Measurements from ENCODE around the gene AQP3.

The AQP3 gene

DNA sequence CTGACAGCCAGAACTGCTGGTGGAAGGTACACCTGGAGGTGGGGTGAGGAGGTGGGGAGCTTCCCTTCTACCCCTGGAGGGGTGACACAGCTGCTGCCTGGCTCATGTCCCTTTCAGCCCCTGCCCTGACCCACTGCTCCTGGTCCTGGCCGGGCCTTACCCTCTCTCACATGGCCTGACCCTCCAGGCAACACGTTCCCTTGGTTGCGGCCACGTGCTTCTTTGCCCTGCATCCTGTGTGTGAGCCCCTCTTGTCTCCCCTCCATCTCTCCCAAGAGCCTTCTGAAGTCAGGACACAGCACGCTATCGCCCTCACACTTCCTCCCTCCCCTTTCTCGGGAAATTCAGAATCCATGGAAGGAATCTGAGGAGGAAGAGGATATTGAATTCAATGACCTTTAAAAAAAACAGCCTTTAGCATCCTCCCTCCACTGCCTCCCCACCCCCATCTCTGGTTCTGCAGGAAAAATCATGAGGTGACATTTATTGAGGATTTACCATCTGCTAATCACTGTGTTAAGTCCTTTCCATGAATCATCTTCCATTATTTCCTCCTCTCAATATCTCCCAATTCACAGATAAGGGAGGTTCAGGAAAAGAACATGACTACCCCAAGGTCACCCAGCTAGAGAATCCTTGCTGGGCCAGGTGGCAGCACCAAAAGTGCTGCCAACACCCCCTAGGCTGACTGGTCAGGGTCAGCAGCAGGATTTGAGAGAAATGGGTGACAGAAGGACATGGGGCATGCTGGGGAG, 8.3 kb downstream of the AQP3 start:
- TF ChIP-seq, protein P1, sequence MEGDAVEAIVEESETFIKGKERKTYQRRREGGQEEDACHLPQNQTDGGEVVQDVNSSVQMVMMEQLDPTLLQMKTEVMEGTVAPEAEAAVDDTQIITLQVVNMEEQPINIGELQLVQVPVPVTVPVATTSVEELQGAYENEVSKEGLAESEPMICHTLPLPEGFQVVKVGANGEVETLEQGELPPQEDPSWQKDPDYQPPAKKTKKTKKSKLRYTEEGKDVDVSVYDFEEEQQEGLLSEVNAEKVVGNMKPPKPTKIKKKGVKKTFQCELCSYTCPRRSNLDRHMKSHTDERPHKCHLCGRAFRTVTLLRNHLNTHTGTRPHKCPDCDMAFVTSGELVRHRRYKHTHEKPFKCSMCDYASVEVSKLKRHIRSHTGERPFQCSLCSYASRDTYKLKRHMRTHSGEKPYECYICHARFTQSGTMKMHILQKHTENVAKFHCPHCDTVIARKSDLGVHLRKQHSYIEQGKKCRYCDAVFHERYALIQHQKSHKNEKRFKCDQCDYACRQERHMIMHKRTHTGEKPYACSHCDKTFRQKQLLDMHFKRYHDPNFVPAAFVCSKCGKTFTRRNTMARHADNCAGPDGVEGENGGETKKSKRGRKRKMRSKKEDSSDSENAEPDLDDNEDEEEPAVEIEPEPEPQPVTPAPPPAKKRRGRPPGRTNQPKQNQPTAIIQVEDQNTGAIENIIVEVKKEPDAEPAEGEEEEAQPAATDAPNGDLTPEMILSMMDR (IDR thresholded peaks at IDR 0.05; ENCODE audit: low read depth, low read length, poor library complexity, severe bottlenecking) = no peak
- no peak for TF ChIP-seq EZH2phosphoT487 (IDR thresholded peaks at IDR 0.05; ENCODE audit: borderline replicate concordance, low read length)
- H4K20me1 ChIP-seq (ENCODE audit: control insufficient read depth, insufficient read depth, low read depth, low read length) = no peaks in the 10 kb centered on the region
- H3K4me3 ChIP-seq (ENCODE audit: low read length) = no peak overlapping the region
- no peaks in the 10 kb centered on the region for H3F3A ChIP-seq (ENCODE audit: control insufficient read depth, insufficient read depth)
- no peaks in the 10 kb centered on the region for H3K79me2 ChIP-seq (ENCODE audit: control insufficient read depth, low read length)
- no peaks in the 10 kb centered on the region for H3K9me3 ChIP-seq (ENCODE audit: control insufficient read depth, insufficient read depth, low read length)
- H3K4me1 ChIP-seq (ENCODE audit: control insufficient read depth, low read length) = no peaks in the 10 kb centered on the region
- no peaks in the 10 kb centered on the region for H3K36me3 ChIP-seq (ENCODE audit: control insufficient read depth, low read length)
- H3K27me3 ChIP-seq (ENCODE audit: control insufficient read depth, low read length) = peaks cover 2% of the 10 kb centered on the region; the same call in 1 of the 2 replicates
- no peak overlapping the region for H3K27ac ChIP-seq (ENCODE audit: low read depth, low read length)
- no peaks in the 10 kb centered on the region for H3K9me2 ChIP-seq (replicated peaks; ENCODE audit: control insufficient read depth, low read length)
- H3K4me2 ChIP-seq (ENCODE audit: low read length) = no peak overlapping the region

DNA sequence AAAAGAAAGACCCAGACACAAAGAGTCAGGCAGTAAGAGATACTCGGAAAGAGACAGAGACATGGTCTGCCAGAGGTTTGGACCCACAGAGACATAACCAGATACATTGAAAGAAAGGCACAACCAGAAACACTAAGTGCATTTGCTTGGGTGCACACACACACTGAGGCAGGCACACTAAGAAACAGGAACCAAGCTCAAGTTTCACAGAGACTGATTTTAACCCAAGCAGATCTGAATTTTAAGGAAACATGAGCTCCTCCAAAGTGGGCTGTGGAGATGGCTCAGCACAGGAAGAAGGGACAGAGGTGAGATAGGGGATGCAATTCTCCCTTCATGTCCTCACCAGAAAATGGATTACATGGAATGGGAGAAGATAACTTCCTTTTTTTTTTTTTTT, 9.5 kb downstream of the AQP3 start:
- Histone ChIP-seq H3K9me2 (replicated peaks; ENCODE audit: control insufficient read depth, low read length) (no peaks in the 10 kb centered on the region), H3F3A (ENCODE audit: control insufficient read depth, insufficient read depth) (no peaks in the 10 kb centered on the region), H4K20me1 (ENCODE audit: control insufficient read depth, insufficient read depth, low read depth, low read length) (no peaks in the 10 kb centered on the region), H3K27ac (ENCODE audit: low read depth, low read length) (no peak overlapping the region), H3K27me3 (ENCODE audit: control insufficient read depth, low read length) (peaks cover 2% of the 10 kb centered on the region; the same call in 1 of the 2 replicates), H3K4me3 (ENCODE audit: low read length) (no peak overlapping the region), H3K79me2 (ENCODE audit: control insufficient read depth, low read length) (no peaks in the 10 kb centered on the region), H3K4me1 (ENCODE audit: control insufficient read depth, low read length) (no peaks in the 10 kb centered on the region), H3K4me2 (ENCODE audit: low read length) (no peak overlapping the region), H3K9me3 (ENCODE audit: control insufficient read depth, insufficient read depth, low read length) (no peaks in the 10 kb centered on the region), H3K36me3 (ENCODE audit: control insufficient read depth, low read length) (no peaks in the 10 kb centered on the region)
- TF ChIP-seq EZH2phosphoT487 (IDR thresholded peaks at IDR 0.05; ENCODE audit: borderline replicate concordance, low read length) = no peak
- TF ChIP-seq, protein P1 (IDR thresholded peaks at IDR 0.05; ENCODE audit: low read depth, low read length, poor library complexity, severe bottlenecking) = no peak

DNA sequence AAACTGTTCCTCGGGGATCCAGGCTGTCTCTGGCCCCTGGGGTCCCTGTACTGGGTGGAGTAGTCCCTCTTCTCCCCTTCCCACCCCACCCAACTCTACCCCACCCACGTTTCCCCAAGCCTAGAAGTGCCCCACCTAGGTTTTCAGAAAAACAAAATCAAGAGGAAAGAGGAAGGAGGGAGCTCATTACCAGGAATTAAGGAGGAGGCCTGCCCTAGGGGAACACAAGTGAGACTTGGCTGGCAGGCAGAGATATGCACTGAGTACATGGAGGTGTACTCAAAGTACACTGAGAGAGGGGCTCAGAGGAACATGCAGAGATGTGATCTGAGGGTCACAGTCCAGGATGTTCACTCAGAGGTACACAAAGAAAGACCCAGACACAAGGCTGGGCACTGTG, 10.2 kb downstream of the AQP3 start:
- no peak overlapping the region for H3K4me3 ChIP-seq (ENCODE audit: low read length)
- H3K36me3 ChIP-seq (ENCODE audit: control insufficient read depth, low read length) = no peaks in the 10 kb centered on the region
- no peaks in the 10 kb centered on the region for H4K20me1 ChIP-seq (ENCODE audit: control insufficient read depth, insufficient read depth, low read depth, low read length)
- no peak overlapping the region for H3K27ac ChIP-seq (ENCODE audit: low read depth, low read length)
- peaks cover 2% of the 10 kb centered on the region; the same call in 1 of the 2 replicates for H3K27me3 ChIP-seq (ENCODE audit: control insufficient read depth, low read length)
- TF ChIP-seq, protein P1 (IDR thresholded peaks at IDR 0.05; ENCODE audit: low read depth, low read length, poor library complexity, severe bottlenecking) = no peak
- TF ChIP-seq EZH2phosphoT487 (IDR thresholded peaks at IDR 0.05; ENCODE audit: borderline replicate concordance, low read length) = no peak
- H3K4me2 ChIP-seq (ENCODE audit: low read length) = no peak overlapping the region
- no peaks in the 10 kb centered on the region for H3K79me2 ChIP-seq (ENCODE audit: control insufficient read depth, low read length)
- H3F3A ChIP-seq (ENCODE audit: control insufficient read depth, insufficient read depth) = no peaks in the 10 kb centered on the region
- H3K4me1 ChIP-seq (ENCODE audit: control insufficient read depth, low read length) = no peaks in the 10 kb centered on the region
- no peaks in the 10 kb centered on the region for H3K9me3 ChIP-seq (ENCODE audit: control insufficient read depth, insufficient read depth, low read length)
- H3K9me2 ChIP-seq (replicated peaks; ENCODE audit: control insufficient read depth, low read length) = no peaks in the 10 kb centered on the region

Measured in DOHH2 (cell line).